Uterus (tissue), 2 donors: ENCODE data around the gene WDPCP.

ENCODE experiments used
- POLR2A ChIP-seq, 2 donors: fragments of 450-650 bp; IDR thresholded peaks; one replicate each; pipeline ENCODE4 v1.6.1; 2016; ENCODE audit warnings: antibody characterized with exemption in 2 of 2, mild to moderate bottlenecking in 1 of 2, moderate library complexity in 1 of 2
- TF ChIP-seq, protein P1 (sequence below), 4 experiments: fragments of 200-600 bp in 2 of 4; fragments of 450-650 bp in 2 of 4; sonication (generic) in 2 of 4; IDR thresholded peaks; one replicate each; pipeline ENCODE4 v1.5.1; 2016 to 2019; ENCODE audit warnings: antibody characterized with exemption in 4 of 4, mild to moderate bottlenecking in 2 of 4, moderate library complexity in 1 of 4

DNA sequence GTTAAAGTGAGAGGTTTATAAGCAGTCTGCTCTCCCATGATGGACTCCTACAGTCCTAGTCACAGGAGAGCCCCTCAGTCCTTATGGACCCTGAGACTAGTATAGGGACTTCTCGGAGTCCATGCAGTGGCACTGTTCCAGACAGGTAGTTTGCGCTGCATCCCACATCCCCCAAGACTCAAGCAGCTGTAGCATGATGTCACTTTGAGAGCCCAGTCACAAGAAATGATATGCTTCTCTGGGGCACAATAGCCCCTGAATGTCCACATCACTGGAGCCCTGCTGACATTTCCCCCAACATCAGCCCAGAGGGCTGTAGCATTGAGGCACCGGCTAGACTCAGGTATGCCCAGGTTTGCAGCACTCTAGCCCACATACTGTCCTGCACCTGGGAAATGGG lies 317.6 kb downstream of the WDPCP start:
- TF ChIP-seq, protein P1, sequence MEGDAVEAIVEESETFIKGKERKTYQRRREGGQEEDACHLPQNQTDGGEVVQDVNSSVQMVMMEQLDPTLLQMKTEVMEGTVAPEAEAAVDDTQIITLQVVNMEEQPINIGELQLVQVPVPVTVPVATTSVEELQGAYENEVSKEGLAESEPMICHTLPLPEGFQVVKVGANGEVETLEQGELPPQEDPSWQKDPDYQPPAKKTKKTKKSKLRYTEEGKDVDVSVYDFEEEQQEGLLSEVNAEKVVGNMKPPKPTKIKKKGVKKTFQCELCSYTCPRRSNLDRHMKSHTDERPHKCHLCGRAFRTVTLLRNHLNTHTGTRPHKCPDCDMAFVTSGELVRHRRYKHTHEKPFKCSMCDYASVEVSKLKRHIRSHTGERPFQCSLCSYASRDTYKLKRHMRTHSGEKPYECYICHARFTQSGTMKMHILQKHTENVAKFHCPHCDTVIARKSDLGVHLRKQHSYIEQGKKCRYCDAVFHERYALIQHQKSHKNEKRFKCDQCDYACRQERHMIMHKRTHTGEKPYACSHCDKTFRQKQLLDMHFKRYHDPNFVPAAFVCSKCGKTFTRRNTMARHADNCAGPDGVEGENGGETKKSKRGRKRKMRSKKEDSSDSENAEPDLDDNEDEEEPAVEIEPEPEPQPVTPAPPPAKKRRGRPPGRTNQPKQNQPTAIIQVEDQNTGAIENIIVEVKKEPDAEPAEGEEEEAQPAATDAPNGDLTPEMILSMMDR (IDR thresholded peaks at IDR 0.05): no peak
- TF ChIP-seq POLR2A (IDR thresholded peaks at IDR 0.05): no peak
